GM23338 (cell line): ENCODE measurements around the gene GNAS. TPM values are rescaled to one million over a fixed set of nuclear protein-coding genes. Genes with fewer than 3 reads are reported as not detected.

ENCODE experiments used
- ATAC-seq: fragments of 200-7000 bp; cut with Tn5 transposase; 3 replicates; pipeline ENCODE4 v1.9.1; 2020
- DNase-seq: peaks from one replicate; pipeline ENCODE4 v3.0.0-alpha.2; 2015; ENCODE audit warnings: low spot score
- H2AFZ ChIP-seq: fragments of 200-600 bp; sonication (generic); 2 replicates; pipeline ENCODE4 v1.8.0; 2016; ENCODE audit warnings: antibody characterized with exemption, mild to moderate bottlenecking, moderate library complexity
- H3F3A ChIP-seq: fragments of 200-600 bp; sonication (generic); replicated peaks from 2 replicates; pipeline ENCODE4 v1.8.0; 2017; ENCODE audit warnings: antibody characterized with exemption, mixed run types, low read depth
- H3K27ac ChIP-seq: fragments of 200-600 bp; sonication (generic); 2 replicates; pipeline ENCODE4 v1.6.1; 2016; ENCODE audit warnings: low read depth
- H3K27me3 ChIP-seq: fragments of 200-600 bp; sonication (generic); 2 replicates; pipeline ENCODE4 v1.8.0; 2016; ENCODE audit warnings: mild to moderate bottlenecking, mixed run types, moderate library complexity; ENCODE audit not compliant: insufficient read depth
- H3K36me3 ChIP-seq: fragments of 200-600 bp; sonication (generic); 2 replicates; pipeline ENCODE4 v1.8.0; 2016; ENCODE audit warnings: mild to moderate bottlenecking; ENCODE audit not compliant: insufficient read depth
- H3K4me1 ChIP-seq: fragments of 200-600 bp; sonication (generic); 2 replicates; pipeline ENCODE4 v1.8.0; 2016; ENCODE audit warnings: mild to moderate bottlenecking, moderate library complexity; ENCODE audit not compliant: insufficient read depth
- H3K4me2 ChIP-seq: fragments of 200-600 bp; sonication (generic); 2 replicates; pipeline ENCODE4 v1.7.1; 2017; ENCODE audit warnings: mixed run types
- H3K4me3 ChIP-seq: fragments of 200-600 bp; sonication (generic); 2 replicates; pipeline ENCODE4 v1.6.1; 2016; ENCODE audit warnings: mixed run types
- H3K79me2 ChIP-seq: fragments of 200-600 bp; sonication (generic); replicated peaks from 2 replicates; pipeline ENCODE4 v1.8.0; 2017; ENCODE audit warnings: mild to moderate bottlenecking; ENCODE audit not compliant: insufficient read depth
- H3K9me2 ChIP-seq: fragments of 200-600 bp; sonication (generic); 2 replicates; pipeline ENCODE4 v1.8.0; 2017; ENCODE audit not compliant: insufficient read depth
- H4K20me1 ChIP-seq: fragments of 200-600 bp; sonication (generic); replicated peaks from 2 replicates; pipeline ENCODE4 v1.8.0; 2017; ENCODE audit warnings: mild to moderate bottlenecking; ENCODE audit not compliant: insufficient read depth
- H3K27ac Mint-ChIP-seq: 2 replicates; pipeline ENCODE4 v1.8.0; 2020; ENCODE audit warnings: inconsistent platforms, mild to moderate bottlenecking, moderate library complexity, mixed read lengths
- H3K27me3 Mint-ChIP-seq: 3 replicates; pipeline ENCODE4 v1.8.0; 2022; ENCODE audit warnings: low read depth, mild to moderate bottlenecking, moderate library complexity, mixed read lengths, inconsistent platforms; ENCODE audit not compliant: insufficient read depth, poor library complexity
- H3K36me3 Mint-ChIP-seq: 3 replicates; pipeline ENCODE4 v1.8.0; 2021; ENCODE audit warnings: low read depth, mild to moderate bottlenecking, inconsistent platforms, moderate library complexity, mixed read lengths
- H3K4me1 Mint-ChIP-seq: 3 replicates; pipeline ENCODE4 v1.8.0; 2020; ENCODE audit warnings: mild to moderate bottlenecking, inconsistent platforms, mixed read lengths
- H3K4me3 Mint-ChIP-seq: 3 replicates; pipeline ENCODE4 v1.8.0; 2021; ENCODE audit warnings: moderate library complexity, mild to moderate bottlenecking, inconsistent platforms, mixed read lengths
- H3K9me3 Mint-ChIP-seq: 3 replicates; pipeline ENCODE4 v1.8.0; 2020; ENCODE audit warnings: moderate library complexity, mild to moderate bottlenecking, inconsistent platforms, mixed read lengths
- CREB1 ChIP-seq: fragments of 250-450 bp; sonication (Bioruptor Pico); IDR thresholded peaks from 2 replicates; pipeline ENCODE4 v1.5.0; 2020; ENCODE audit warnings: low read depth, mild to moderate bottlenecking, moderate library complexity
- EZH2 ChIP-seq: fragments of 200-600 bp; sonication (generic); IDR thresholded peaks from one replicate; pipeline ENCODE4 v1.8.0; 2017; ENCODE audit warnings: antibody characterized with exemption, mild to moderate bottlenecking, low read depth; ENCODE audit not compliant: unreplicated experiment
- JUNB ChIP-seq: IDR thresholded peaks from one replicate; pipeline ENCODE4 v1.6.1; 2016; ENCODE audit warnings: antibody characterized with exemption; ENCODE audit not compliant: unreplicated experiment
- NANOG ChIP-seq: IDR thresholded peaks from 2 replicates; pipeline ENCODE4 v1.6.1; 2016; ENCODE audit warnings: antibody characterized with exemption, borderline replicate concordance
- POLR2AphosphoS5 ChIP-seq: IDR thresholded peaks from 2 replicates; pipeline ENCODE4 v1.6.1; 2016; ENCODE audit warnings: antibody characterized with exemption, low read depth
- ZNF114 ChIP-seq: fragments of 250-450 bp; sonication (Bioruptor Pico); IDR thresholded peaks from 2 replicates; pipeline ENCODE4 v1.5.0; 2020; ENCODE audit warnings: mild to moderate bottlenecking, moderate library complexity
- ZNF331 ChIP-seq: fragments of 250-450 bp; sonication (Bioruptor Pico); IDR thresholded peaks from 2 replicates; pipeline ENCODE4 v1.5.0; 2020; ENCODE audit warnings: low read depth, mild to moderate bottlenecking, moderate library complexity
- polyA plus RNA-seq: library from polyadenylated mRNA; unstranded; fragments of >200 nt; fragmentation: Nextera tagmentation; extraction: Ambion mirVana; gene quantifications from 2 replicates; pipeline ENCODE4 v1.2.1, GENCODE V29; 2016
- total RNA-seq: library from RNA; depleted of rRNA; stranded (reverse); fragments of >200 nt; shearing (Covaris generic); gene quantifications from 2 replicates; pipeline ENCODE4 v1.2.3, GENCODE V29; 2014
- TF ChIP-seq, protein P1 (sequence below): IDR thresholded peaks from one replicate; pipeline ENCODE4 v1.6.1; 2018; ENCODE audit warnings: antibody characterized with exemption; ENCODE audit not compliant: unreplicated experiment
- TF ChIP-seq, protein P2 (sequence below): fragments of 250-450 bp; sonication (Bioruptor Pico); IDR thresholded peaks from 2 replicates; pipeline ENCODE4 v1.5.0; 2020; ENCODE audit warnings: mild to moderate bottlenecking, moderate library complexity

The GNAS gene
- total and polyA plus RNA-seq, 2 experiments from 2014 or later, result 917 to 1,042 TPM

DNA sequence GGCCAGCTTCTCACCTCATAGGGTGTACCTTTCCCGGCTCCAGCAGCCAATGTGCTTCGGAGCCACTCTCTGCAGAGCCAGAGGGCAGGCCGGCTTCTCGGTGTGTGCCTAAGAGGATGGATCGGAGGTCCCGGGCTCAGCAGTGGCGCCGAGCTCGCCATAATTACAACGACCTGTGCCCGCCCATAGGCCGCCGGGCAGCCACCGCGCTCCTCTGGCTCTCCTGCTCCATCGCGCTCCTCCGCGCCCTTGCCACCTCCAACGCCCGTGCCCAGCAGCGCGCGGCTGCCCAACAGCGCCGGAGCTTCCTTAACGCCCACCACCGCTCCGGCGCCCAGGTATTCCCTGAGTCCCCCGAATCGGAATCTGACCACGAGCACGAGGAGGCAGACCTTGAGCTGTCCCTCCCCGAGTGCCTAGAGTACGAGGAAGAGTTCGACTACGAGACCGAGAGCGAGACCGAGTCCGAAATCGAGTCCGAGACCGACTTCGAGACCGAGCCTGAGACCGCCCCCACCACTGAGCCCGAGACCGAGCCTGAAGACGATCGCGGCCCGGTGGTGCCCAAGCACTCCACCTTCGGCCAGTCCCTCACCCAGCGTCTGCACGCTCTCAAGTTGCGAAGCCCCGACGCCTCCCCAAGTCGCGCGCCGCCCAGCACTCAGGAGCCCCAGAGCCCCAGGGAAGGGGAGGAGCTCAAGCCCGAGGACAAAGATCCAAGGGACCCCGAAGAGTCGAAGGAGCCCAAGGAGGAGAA, 12.3 kb upstream of the GNAS start:
- no peak overlapping the region for H3K27ac ChIP-seq
- H3K4me3 Mint-ChIP-seq, result peak overlapping the region; percentile 88
- peak overlapping the region; percentile 97 for H3K27ac Mint-ChIP-seq
- TF ChIP-seq EZH2 (peak; percentile 18), CREB1 (no peak)
- H3K36me3 Mint-ChIP-seq, result peaks cover 85% of the 10 kb centered on the region
- H3K9me2 ChIP-seq, result no peaks in the 10 kb centered on the region
- H3K4me2 ChIP-seq, result peak overlapping the region; percentile 86
- no peaks in the 10 kb centered on the region for H3K9me3 Mint-ChIP-seq
- peaks cover 6% of the 10 kb centered on the region; the same call in 1 of the 2 replicates for H3F3A ChIP-seq
- peaks cover 68% of the 10 kb centered on the region for H3K4me1 Mint-ChIP-seq
- DNase-seq (peak; percentile 57), ATAC-seq (peak; percentile 15)
- peaks cover 97% of the 10 kb centered on the region for H3K79me2 ChIP-seq
- H3K4me3 ChIP-seq, result peak overlapping the region; percentile 90
- peaks cover 21% of the 10 kb centered on the region for H3K36me3 ChIP-seq
- H3K27me3 Mint-ChIP-seq, result peaks cover 16% of the 10 kb centered on the region
- peaks cover 24% of the 10 kb centered on the region for H4K20me1 ChIP-seq
- peaks cover 23% of the 10 kb centered on the region for H3K27me3 ChIP-seq
- no peak overlapping the region for H2AFZ ChIP-seq
- peaks cover 36% of the 10 kb centered on the region for H3K4me1 ChIP-seq

DNA sequence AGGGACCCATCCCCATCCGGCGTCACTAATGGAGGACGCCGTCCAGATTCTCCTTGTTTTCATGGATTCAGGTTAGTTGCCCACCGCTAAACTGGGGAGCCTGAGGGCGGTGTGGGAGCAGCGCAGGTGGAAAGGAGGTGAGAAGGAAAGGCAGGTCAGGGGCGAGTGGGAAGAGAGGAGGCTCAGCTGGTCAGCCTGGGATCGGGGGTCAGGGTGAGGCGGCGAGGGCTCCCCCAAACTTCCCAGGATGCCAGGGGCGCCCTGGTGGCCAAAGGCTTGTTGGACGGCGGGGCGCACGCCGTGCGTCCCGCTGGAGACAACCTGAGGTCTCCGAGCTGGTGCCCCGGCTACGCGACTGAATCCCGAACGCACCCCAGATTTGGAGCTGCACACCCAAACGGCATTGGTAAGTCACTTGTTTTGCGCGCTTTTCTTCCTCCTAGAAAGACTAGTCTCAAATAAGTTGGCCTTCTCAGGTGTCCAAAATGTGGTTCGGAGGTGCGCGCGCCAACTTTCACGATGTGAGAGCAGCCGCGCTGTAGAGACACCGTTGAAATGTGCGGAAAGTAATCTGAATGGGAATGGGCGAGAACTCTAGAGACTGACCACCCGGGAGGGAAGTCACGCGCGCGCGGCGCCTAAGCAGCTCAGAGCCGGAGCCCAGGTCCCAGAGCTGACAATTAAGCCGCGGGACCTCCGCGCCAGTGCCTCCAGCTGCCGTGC, 11.5 kb upstream of the GNAS start:
- peak overlapping the region; percentile 97 for H3K27ac Mint-ChIP-seq
- peak overlapping the region; percentile 88 for H3K4me3 Mint-ChIP-seq
- H3K4me1 ChIP-seq, result peaks cover 44% of the 10 kb centered on the region
- no peak overlapping the region for H3K27ac ChIP-seq
- peaks cover 84% of the 10 kb centered on the region for H3K36me3 Mint-ChIP-seq
- H3K36me3 ChIP-seq, result peaks cover 21% of the 10 kb centered on the region
- ATAC-seq (no peak), DNase-seq (peak; percentile 38)
- no peak overlapping the region for H2AFZ ChIP-seq
- H3K27me3 ChIP-seq, result peaks cover 23% of the 10 kb centered on the region
- peak overlapping the region; percentile 86 for H3K4me2 ChIP-seq
- peaks cover 21% of the 10 kb centered on the region for H3K27me3 Mint-ChIP-seq
- H3K4me1 Mint-ChIP-seq, result peaks cover 70% of the 10 kb centered on the region
- peak overlapping the region; percentile 90 for H3K4me3 ChIP-seq
- H3K9me2 ChIP-seq, result no peaks in the 10 kb centered on the region
- H3K79me2 ChIP-seq, result peaks cover 97% of the 10 kb centered on the region
- H3K9me3 Mint-ChIP-seq, result no peaks in the 10 kb centered on the region
- peaks cover 6% of the 10 kb centered on the region; the same call in 1 of the 2 replicates for H3F3A ChIP-seq
- TF ChIP-seq ZNF114 (CRISPR knock-in tag) (no peak), ZNF331 (CRISPR knock-in tag) (no peak), NANOG (no peak), POLR2AphosphoS5 (no peak), EZH2 (no peak), JUNB (no peak)
- TF ChIP-seq, protein P1, sequence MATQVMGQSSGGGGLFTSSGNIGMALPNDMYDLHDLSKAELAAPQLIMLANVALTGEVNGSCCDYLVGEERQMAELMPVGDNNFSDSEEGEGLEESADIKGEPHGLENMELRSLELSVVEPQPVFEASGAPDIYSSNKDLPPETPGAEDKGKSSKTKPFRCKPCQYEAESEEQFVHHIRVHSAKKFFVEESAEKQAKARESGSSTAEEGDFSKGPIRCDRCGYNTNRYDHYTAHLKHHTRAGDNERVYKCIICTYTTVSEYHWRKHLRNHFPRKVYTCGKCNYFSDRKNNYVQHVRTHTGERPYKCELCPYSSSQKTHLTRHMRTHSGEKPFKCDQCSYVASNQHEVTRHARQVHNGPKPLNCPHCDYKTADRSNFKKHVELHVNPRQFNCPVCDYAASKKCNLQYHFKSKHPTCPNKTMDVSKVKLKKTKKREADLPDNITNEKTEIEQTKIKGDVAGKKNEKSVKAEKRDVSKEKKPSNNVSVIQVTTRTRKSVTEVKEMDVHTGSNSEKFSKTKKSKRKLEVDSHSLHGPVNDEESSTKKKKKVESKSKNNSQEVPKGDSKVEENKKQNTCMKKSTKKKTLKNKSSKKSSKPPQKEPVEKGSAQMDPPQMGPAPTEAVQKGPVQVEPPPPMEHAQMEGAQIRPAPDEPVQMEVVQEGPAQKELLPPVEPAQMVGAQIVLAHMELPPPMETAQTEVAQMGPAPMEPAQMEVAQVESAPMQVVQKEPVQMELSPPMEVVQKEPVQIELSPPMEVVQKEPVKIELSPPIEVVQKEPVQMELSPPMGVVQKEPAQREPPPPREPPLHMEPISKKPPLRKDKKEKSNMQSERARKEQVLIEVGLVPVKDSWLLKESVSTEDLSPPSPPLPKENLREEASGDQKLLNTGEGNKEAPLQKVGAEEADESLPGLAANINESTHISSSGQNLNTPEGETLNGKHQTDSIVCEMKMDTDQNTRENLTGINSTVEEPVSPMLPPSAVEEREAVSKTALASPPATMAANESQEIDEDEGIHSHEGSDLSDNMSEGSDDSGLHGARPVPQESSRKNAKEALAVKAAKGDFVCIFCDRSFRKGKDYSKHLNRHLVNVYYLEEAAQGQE, result no peak
- TF ChIP-seq, protein P2, sequence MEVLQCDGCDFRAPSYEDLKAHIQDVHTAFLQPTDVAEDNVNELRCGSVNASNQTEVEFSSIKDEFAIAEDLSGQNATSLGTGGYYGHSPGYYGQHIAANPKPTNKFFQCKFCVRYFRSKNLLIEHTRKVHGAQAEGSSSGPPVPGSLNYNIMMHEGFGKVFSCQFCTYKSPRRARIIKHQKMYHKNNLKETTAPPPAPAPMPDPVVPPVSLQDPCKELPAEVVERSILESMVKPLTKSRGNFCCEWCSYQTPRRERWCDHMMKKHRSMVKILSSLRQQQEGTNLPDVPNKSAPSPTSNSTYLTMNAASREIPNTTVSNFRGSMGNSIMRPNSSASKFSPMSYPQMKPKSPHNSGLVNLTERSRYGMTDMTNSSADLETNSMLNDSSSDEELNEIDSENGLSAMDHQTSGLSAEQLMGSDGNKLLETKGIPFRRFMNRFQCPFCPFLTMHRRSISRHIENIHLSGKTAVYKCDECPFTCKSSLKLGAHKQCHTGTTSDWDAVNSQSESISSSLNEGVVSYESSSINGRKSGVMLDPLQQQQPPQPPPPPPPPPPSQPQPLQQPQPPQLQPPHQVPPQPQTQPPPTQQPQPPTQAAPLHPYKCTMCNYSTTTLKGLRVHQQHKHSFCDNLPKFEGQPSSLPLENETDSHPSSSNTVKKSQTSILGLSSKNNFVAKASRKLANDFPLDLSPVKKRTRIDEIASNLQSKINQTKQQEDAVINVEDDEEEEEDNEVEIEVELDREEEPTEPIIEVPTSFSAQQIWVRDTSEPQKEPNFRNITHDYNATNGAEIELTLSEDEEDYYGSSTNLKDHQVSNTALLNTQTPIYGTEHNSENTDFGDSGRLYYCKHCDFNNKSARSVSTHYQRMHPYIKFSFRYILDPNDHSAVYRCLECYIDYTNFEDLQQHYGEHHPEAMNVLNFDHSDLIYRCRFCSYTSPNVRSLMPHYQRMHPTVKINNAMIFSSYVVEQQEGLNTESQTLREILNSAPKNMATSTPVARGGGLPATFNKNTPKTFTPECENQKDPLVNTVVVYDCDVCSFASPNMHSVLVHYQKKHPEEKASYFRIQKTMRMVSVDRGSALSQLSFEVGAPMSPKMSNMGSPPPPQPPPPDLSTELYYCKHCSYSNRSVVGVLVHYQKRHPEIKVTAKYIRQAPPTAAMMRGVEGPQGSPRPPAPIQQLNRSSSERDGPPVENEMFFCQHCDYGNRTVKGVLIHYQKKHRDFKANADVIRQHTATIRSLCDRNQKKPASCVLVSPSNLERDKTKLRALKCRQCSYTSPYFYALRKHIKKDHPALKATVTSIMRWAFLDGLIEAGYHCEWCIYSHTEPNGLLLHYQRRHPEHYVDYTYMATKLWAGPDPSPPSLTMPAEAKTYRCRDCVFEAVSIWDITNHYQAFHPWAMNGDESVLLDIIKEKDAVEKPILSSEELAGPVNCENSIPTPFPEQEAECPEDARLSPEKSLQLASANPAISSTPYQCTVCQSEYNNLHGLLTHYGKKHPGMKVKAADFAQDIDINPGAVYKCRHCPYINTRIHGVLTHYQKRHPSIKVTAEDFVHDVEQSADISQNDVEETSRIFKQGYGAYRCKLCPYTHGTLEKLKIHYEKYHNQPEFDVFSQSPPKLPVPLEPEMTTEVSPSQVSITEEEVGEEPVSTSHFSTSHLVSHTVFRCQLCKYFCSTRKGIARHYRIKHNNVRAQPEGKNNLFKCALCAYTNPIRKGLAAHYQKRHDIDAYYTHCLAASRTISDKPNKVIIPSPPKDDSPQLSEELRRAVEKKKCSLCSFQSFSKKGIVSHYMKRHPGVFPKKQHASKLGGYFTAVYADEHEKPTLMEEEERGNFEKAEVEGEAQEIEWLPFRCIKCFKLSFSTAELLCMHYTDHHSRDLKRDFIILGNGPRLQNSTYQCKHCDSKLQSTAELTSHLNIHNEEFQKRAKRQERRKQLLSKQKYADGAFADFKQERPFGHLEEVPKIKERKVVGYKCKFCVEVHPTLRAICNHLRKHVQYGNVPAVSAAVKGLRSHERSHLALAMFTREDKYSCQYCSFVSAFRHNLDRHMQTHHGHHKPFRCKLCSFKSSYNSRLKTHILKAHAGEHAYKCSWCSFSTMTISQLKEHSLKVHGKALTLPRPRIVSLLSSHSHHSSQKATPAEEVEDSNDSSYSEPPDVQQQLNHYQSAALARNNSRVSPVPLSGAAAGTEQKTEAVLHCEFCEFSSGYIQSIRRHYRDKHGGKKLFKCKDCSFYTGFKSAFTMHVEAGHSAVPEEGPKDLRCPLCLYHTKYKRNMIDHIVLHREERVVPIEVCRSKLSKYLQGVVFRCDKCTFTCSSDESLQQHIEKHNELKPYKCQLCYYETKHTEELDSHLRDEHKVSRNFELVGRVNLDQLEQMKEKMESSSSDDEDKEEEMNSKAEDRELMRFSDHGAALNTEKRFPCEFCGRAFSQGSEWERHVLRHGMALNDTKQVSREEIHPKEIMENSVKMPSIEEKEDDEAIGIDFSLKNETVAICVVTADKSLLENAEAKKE (CRISPR knock-in tag), result no peak
- peaks cover 27% of the 10 kb centered on the region for H4K20me1 ChIP-seq
